GM18909 (cell line): ENCODE data around the gene SYCE3.
"Not testable (repeated sequence)": the region's sequence is repeated elsewhere in the genome, so short reads cannot be mapped to it uniquely, and the experiment has no call there.

Experiments used
- ATAC-seq: cut with Tn5 transposase; IDR thresholded peaks from one replicate; pipeline ENCODE4 v1.9.1; 2021; ENCODE audit warnings: mild to moderate bottlenecking; ENCODE audit not compliant: unreplicated experiment, poor library complexity

The SYCE3 gene

GRCh38 chr22:50522806-50523438, 39.8 kb downstream of the SYCE3 start:
- ATAC-seq, result no peak

- no peak for ATAC-seq
Measured at GRCh38 chr22:50522208-50522805, 40.4 kb downstream of the SYCE3 start.

- ATAC-seq, result no peak
Measured at GRCh38 chr22:50521710-50522109, 41.0 kb downstream of the SYCE3 start.

DNA sequence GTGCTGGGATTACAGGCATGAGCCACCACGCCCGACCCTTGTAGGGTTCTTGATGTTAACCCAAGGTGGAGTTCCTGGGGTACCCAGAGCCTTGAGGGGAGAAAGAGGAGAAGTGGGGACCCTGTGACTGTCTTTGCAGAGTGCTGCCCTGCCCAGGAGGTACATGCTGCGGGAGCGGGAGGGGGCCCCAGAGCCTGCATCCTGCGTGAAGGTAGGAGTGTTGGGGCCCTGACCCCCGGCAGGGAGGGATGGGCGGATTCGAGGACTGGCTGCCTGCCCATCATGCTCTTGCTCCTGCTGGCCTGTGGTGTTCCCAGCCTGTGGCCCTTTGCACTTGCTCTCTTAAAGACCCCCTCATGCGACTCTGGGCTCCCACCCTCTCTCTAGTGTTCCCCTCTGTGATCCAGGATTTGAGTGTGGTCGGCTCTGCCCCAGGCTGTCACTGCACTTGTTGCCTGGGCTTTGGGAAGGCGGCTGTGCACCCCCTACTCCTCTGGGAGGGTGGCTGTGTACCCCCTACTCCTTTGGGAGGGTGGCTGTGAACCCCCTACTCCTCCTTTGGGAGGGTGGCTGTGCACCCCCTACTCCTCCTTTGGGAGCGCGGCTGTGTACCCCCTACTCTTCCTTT, 41.8 kb downstream of the SYCE3 start:
- ATAC-seq, result no peak

GRCh38 chr22:50520184-50520583, 42.5 kb downstream of the SYCE3 start:
- ATAC-seq, result not testable (repeated sequence)

DNA sequence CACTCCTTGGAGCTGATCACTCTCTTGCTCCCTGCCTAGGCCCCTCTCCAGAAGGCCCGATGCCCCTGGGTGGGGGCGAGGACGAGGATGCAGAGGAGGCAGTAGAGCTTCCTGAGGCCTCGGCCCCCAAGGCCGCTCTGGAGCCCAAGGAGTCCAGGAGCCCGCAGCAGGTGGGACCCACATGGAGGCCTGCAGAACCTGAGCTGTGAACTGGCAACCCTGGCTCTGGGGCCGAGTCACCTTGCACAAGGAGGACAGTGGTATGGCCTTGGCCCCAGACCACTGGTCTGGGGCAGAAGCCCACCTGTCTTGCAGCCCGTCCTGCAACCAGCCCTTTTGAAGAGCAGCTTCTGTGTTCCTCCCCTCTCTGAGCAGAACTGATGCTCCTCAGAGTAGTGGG, 43.6 kb downstream of the SYCE3 start:
- ATAC-seq, result no peak

GRCh38 chr22:50518606-50519005, 44.1 kb downstream of the SYCE3 start:
- ATAC-seq, result no peak

GRCh38 chr22:50517495-50518260, 45.0 kb downstream of the SYCE3 start:
- no peak for ATAC-seq

DNA sequence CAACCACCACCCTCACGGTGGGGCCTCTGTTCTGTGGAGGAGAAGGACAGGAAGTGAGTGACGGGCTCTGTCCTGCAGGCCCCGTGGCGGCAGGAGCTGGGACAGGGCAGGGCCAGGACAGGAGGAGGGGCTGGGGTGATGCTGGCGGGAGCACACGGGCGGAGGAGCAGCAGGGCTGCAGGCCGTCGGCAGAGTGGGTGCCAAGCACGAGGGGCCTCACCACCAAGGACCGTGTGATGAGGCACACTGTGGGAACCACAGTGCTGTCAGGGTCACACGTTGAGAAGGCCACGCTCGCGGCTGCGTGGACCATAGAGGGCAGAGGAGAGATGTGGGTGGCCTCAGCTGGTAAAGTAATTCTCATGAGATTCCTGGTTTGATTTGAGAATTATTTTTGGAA, 45.8 kb downstream of the SYCE3 start:
- ATAC-seq, result no peak

DNA sequence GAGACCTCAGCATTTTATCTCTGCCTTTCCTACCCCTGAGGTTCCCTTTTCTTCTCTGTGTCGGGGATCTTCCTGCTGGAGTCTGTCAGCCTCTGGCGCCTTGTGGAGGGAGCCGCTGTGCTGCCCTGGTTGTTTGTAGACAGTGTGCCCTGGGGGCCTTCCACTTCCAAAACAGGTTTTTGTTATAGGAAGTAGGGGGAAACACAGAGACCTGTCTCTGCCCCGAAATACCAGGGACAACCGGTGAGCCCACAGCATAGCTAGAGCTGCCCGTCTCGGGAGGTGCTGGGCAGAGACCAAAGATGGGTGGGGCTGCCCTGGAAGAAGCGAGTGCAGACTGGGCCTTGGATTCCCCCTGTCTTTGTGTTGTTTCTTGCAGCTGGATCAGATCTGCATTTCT, 46.7 kb downstream of the SYCE3 start:
- ATAC-seq, result no peak

DNA sequence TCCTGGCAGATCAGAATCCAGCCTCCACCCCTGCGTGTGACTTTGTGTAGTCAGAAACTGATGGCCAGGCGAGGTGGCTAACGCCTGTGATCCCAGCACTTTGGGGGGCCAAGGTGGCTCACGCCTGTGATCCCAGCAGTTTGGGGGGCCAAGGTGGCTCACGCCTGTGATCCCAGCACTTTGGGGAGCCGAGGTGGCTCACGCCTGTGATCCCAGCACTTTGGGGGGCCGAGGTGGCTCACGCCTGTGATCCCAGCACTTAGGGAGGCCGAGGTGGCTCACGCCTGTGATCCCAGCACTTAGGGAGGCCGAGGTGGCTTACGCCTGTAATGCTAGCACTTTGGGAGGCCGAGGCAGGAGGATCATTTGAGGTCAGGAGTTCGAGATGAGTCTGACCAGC, 49.5 kb downstream of the SYCE3 start:
- no peak for ATAC-seq

- ATAC-seq, result no peak
Measured at GRCh38 chr22:50508897-50509296, 53.8 kb downstream of the SYCE3 start.

- ATAC-seq, result peak; percentile 76
Measured at GRCh38 chr22:50507991-50508884, 54.5 kb downstream of the SYCE3 start, which contains the start of gene NCAPH2. Gene NCAPH2 (plus strand): TSS chr22:50508224. CDS start chr22:50508338, 114 bp downstream.

GRCh38 chr22:50507421-50507990, 55.2 kb downstream of the SYCE3 start, which contains the start of gene LMF2:
Gene LMF2 (minus strand): TSS chr22:50507702. CDS start chr22:50507675, 27 bp downstream.
- ATAC-seq, result peak; percentile 57

GRCh38 chr22:50506611-50507420, 55.9 kb downstream of the SYCE3 start:
- ATAC-seq, result no peak

DNA sequence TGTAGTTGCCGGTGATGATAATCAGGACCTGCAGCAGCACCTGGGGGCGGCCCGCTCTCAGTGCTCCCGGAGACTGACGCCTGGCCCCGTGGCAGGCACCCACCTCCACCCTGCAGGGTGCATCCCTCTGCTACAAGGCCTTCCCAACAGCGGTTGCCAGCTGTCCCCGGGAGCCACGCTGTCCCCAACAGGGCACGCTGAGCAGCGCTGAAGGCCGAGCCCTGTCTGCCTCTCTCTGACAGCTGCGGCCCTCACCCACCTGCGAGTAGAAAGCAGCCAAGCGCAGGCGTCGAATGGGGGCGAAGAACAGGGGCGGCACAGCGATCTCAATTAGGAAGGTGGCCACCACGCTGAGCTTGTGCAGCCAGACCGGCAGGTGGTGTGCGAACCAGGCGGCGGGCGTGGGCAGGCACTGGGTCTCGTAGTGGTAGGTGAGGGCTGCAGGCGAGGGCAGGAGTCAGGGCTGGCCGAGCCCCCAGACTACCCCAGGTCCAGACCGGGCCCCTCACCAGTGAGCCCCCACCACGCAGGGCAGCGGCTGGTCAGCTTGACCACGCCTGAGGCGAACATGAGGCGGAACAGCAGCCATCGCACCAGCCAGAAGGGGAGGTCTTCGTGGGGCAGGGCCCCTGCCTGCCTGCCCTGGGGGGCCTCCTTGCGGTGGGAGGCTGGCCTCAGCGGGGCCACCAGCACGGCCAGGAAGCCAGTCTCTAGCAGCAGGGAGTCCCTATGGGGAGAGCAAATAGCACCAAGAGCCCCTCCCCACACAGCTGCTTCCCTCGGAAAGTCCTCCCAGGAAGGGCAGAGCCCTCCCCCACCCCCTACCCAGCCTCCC, 56.7 kb downstream of the SYCE3 start:
- ATAC-seq, result no peak

- ATAC-seq, result no peak
Measured at GRCh38 chr22:50505276-50505775, 57.4 kb downstream of the SYCE3 start.
